Small intestine (tissue), 7 donors: ENCODE results near the gene IGLL5. TPM values are rescaled to one million over a fixed set of nuclear protein-coding genes. Genes with fewer than 3 reads are reported as not detected.
A peak's percentile ranks its signal among the peaks of the same experiment; 100 is the strongest.

Source experiments
- DNase-seq, 2 donors: peaks; one replicate each; pipeline versions ENCODE4 v3.0.0 to v3.0.0-alpha.2; 2013
- FAIRE-seq: peaks from 2 replicates; lab custom pipeline; 2012; peaks lifted over from hg19 to GRCh38; lab: Jason Lieb, UNC
- H3K27ac ChIP-seq, 3 donors: one replicate each; pipeline ENCODE4 v1.5.1; 2013; ENCODE audit warnings: low read length in 2 of 3, mild to moderate bottlenecking in 2 of 3, control low read depth in 1 of 3, inconsistent platforms in 1 of 3, low read depth in 1 of 3, moderate library complexity in 1 of 3
- H3K27me3 ChIP-seq, 3 donors: one replicate each; pipeline ENCODE4 v1.6.1; 2013; ENCODE audit warnings: low read length in 3 of 3, inconsistent platforms in 1 of 3; ENCODE audit not compliant: control insufficient read depth in 3 of 3, insufficient read depth in 3 of 3
- H3K36me3 ChIP-seq, 3 donors: one replicate each; pipeline ENCODE4 v1.6.1; 2013; ENCODE audit warnings: low read length in 3 of 3, inconsistent platforms in 1 of 3, low read depth in 1 of 3, mild to moderate bottlenecking in 1 of 3, moderate library complexity in 1 of 3; ENCODE audit not compliant: control insufficient read depth in 3 of 3, insufficient read depth in 2 of 3
- H3K4me1 ChIP-seq, 3 donors: one replicate each; pipeline ENCODE4 v1.6.1; 2013; ENCODE audit warnings: low read length in 2 of 3, inconsistent platforms in 1 of 3, low read depth in 1 of 3, mild to moderate bottlenecking in 1 of 3, moderate library complexity in 1 of 3; ENCODE audit not compliant: control insufficient read depth in 3 of 3, insufficient read depth in 2 of 3
- H3K4me3 ChIP-seq, 3 donors: one replicate each; pipeline ENCODE4 v1.5.1; 2013; ENCODE audit warnings: low read length in 3 of 3, control low read depth in 1 of 3, inconsistent platforms in 1 of 3, low read depth in 1 of 3, mild to moderate bottlenecking in 1 of 3, moderate library complexity in 1 of 3
- H3K9me3 ChIP-seq, 2 donors: one replicate each; pipeline ENCODE4 v1.6.1; 2013; ENCODE audit warnings: low read depth in 1 of 2, low read length in 1 of 2; ENCODE audit not compliant: control insufficient read depth in 2 of 2, insufficient read depth in 1 of 2
- WGBS, 3 donors: extraction: QIAGEN DNeasy Blood & Tissue Kit; methylation state at CpG; one replicate each; pipeline ENCODE4 v1.1.7; 2013; 5-methylcytosine and 5-hydroxymethylcytosine counted together
- polyA plus RNA-seq, 4 donors: library from polyadenylated mRNA; stranded (reverse) in 3 of 4; unstranded in 1 of 4; fragments of 200-250 nt in 3 of 4; fragments of 120-200 nt in 1 of 4; gene quantifications; one replicate each; pipeline versions ENCODE4 v1.2.1 to v1.2.3, GENCODE V29; 2013
- donor health status: healthy with polysubstance abuse.
- donor health status: control.
- donor health status: control.
- donor health status: Bipolar disorder and iron deficiency.
- donor health status: healthy.

IGLL5 gene
- polyA plus RNA-seq, 4 donors = 0.34 to 215 (median 15.1) TPM

GRCh38 chr22:22935546-22936157, 48.0 kb downstream of the IGLL5 start:
- no peaks in the 10 kb centered on the region for H3K9me3 ChIP-seq
- H3K36me3 ChIP-seq = no peaks in the 10 kb centered on the region
- H3K4me1 ChIP-seq = no peaks in the 10 kb centered on the region
- no peak for DNase-seq
- 64 to 71% (median 70%) methylated on average over 3 to 4 of the region's 4 CpGs for WGBS, 3 donors
- H3K27ac ChIP-seq = peak overlapping the region in 1 of 3 donors; percentile 78
- no peak overlapping the region for H3K4me3 ChIP-seq
- FAIRE-seq = no peak
- no peaks in the 10 kb centered on the region for H3K27me3 ChIP-seq

DNA sequence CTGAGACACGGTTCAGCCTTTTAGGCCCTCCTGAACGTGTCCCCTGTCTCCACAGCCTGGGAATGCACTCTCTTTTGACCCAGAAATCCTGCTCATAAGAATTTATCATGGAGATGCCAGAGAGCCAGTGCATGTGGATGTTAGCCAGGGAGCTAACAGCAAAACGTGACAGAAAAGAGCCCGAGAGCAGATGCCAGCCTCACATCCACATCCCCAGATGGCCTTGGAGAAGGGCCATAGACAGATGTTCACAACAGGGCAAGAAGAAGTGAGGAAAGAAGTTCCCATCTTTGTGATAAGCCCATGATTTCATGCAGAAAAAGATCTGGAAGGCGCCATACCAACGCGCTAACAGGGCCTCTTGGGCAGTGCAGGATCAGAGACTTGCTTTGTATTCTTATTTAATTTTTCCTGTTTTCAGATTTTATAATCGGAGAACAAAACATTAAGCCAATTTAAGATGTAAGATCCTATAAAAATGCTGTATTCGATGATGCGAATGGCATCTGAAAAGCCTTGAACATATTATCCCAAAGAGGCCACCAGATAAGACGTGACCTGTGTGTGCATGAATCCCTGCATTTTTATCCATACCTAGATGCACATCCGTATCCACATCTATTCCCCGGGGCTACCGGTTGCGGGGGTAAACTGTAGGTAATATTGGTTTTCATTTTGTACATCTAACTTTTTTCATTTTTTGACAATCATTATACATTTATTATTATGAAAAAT, 48.7 kb downstream of the IGLL5 start:
- Histone ChIP-seq H3K36me3 (no peaks in the 10 kb centered on the region), H3K4me1 (no peaks in the 10 kb centered on the region), H3K27me3 (no peaks in the 10 kb centered on the region), H3K9me3 (no peaks in the 10 kb centered on the region), H3K27ac (peak overlapping the region in 1 of 3 donors; percentile 2), H3K4me3 (no peak overlapping the region)
- no peak for FAIRE-seq
- DNase-seq = no peak
- 89 to 91% (median 89%) methylated on average over 15 of the region's 15 CpGs for WGBS, 3 donors

GRCh38 chr22:22936915-22937656, 49.5 kb downstream of the IGLL5 start:
- Histone ChIP-seq H3K4me3 (no peak overlapping the region), H3K4me1 (no peaks in the 10 kb centered on the region), H3K27ac (peak overlapping the region in 1 of 3 donors; percentile 38), H3K27me3 (no peaks in the 10 kb centered on the region), H3K9me3 (no peaks in the 10 kb centered on the region), H3K36me3 (no peaks in the 10 kb centered on the region)
- 65 to 81% (median 79%) methylated on average over 6 of the region's 6 CpGs for WGBS, 3 donors
- FAIRE-seq = no peak
- DNase-seq = no peak

DNA sequence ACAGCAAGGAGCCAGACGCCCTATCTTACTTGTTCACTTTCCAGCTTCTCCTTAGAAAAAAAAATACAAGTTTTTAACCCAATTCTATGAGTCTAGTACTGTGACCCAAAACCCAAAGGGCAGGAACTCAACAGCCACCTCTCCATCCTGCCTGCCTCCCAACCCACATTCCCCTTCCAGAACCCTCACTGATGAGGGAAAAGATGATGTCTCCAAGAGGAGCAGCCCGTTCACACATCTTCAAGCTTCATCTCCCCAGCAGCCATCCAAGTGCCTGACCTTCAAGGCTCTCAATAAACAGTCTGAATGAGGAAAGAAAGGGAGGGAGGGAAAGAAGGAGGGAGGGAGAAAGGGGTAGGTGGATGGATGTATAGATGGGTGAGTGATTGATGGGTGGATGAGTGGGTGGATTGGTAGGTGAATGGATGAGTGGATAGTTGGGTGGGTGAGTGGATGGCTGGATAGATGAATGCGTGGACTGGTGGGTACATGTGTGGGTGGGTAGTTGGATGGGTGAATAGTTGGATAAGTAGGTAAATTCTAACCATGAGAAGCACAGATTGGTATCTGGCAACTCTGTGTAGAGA, 50.4 kb downstream of the IGLL5 start:
- no peak for FAIRE-seq
- no peak overlapping the region for H3K27ac ChIP-seq

DNA sequence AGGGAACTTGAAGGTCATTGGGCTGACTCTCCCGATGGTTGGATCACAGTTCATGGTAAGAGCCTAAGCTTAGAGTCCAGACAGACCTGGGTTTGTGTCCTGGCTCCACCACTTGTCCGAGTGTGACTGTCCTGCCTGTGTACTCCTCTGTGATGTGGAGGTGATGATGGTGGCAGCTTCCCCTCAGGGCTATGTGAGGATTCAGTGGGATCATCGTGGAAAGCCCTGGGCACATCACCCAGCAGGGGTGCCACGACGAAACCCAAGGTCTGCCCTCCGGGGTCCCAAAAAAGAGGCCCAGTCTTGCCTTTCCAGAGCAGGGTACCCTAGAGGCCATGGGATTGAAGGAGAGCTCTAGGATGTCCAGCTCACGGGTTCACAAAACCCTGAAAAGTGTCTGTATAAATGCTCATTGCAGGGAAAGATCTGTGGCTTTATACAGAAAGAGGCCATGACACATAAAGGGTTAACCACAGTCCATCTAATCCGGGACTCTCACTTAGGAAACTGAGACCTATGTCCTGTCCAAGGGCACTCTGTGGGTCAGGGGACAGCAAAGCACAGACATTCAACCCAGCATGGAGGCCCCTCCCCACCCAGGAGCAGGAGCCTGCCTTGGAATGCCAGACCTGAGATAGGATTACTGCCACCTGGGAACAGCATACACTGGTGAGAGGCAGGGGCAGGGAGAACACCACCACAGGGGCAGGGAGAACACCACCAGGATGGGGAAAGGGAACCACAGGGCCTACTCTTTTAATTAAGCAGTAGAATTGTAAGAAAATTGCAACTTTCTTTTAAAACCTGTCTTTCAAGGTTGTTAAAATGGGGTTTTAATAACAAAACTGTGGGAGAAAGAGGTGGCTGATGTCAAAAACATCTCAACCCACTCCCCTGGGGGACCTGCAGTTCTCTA, 51.3 kb downstream of the IGLL5 start:
- Histone ChIP-seq H3K9me3 (no peaks in the 10 kb centered on the region), H3K36me3 (no peaks in the 10 kb centered on the region), H3K27me3 (no peaks in the 10 kb centered on the region), H3K27ac (peak overlapping the region in 1 of 3 donors; percentile 48), H3K4me1 (no peaks in the 10 kb centered on the region), H3K4me3 (no peak overlapping the region)
- WGBS, 3 donors = 70 to 82% (median 76%) methylated on average over 8 of the region's 8 CpGs
- no peak for FAIRE-seq
- DNase-seq = no peak

More for the DNA sequence above, 50.4 kb downstream of the IGLL5 start:
- Histone ChIP-seq H3K4me3 (no peak overlapping the region), H3K9me3 (no peaks in the 10 kb centered on the region), H3K4me1 (no peaks in the 10 kb centered on the region), H3K27me3 (no peaks in the 10 kb centered on the region), H3K36me3 (no peaks in the 10 kb centered on the region)
- no peak for DNase-seq
- whole genome bisulfite sequencing, 3 donors = 86 to 96% (median 86%) methylated on average over 3 of the region's 3 CpGs

GRCh38 chr22:22939588-22940368, 52.2 kb downstream of the IGLL5 start:
- no peak for DNase-seq
- no peaks in the 10 kb centered on the region for H3K36me3 ChIP-seq
- peak overlapping the region in 1 of 3 donors; percentile 30 for H3K27ac ChIP-seq
- 55 to 64% (median 58%) methylated on average over 11 of the region's 11 CpGs for WGBS, 3 donors
- FAIRE-seq = no peak
- no peak overlapping the region for H3K4me3 ChIP-seq
- no peaks in the 10 kb centered on the region for H3K4me1 ChIP-seq
- no peaks in the 10 kb centered on the region for H3K9me3 ChIP-seq
- no peaks in the 10 kb centered on the region for H3K27me3 ChIP-seq

- H3K9me3 ChIP-seq = no peaks in the 10 kb centered on the region
- no peaks in the 10 kb centered on the region for H3K27me3 ChIP-seq
- no peaks in the 10 kb centered on the region for H3K4me1 ChIP-seq
- no peak overlapping the region for H3K27ac ChIP-seq
- FAIRE-seq (no peak), DNase-seq (no peak)
- H3K4me3 ChIP-seq = no peak overlapping the region
- no peaks in the 10 kb centered on the region for H3K36me3 ChIP-seq
- 79 to 87% (median 86%) methylated on average over 6 of the region's 6 CpGs for whole genome bisulfite sequencing, 3 donors
Observed at GRCh38 chr22:22940961-22941605, 53.5 kb downstream of the IGLL5 start.
